Glutamatergic neuron (in vitro differentiated cells): ENCODE results near the gene TOX2. TPM values are rescaled to one million over a fixed set of nuclear protein-coding genes. Genes with fewer than 3 reads are reported as not detected.

Source experiments
- DNase-seq: peaks from one replicate; pipeline ENCODE4 v3.0.0; 2022
- H3K27ac Mint-ChIP-seq: one replicate; pipeline ENCODE4 v1.8.0; 2020; ENCODE audit warnings: mild to moderate bottlenecking, mixed read lengths, inconsistent platforms; ENCODE audit not compliant: unreplicated experiment
- H3K27me3 Mint-ChIP-seq: one replicate; pipeline ENCODE4 v1.8.0; 2020; ENCODE audit warnings: mild to moderate bottlenecking, moderate library complexity, mixed read lengths, inconsistent platforms; ENCODE audit not compliant: unreplicated experiment
- H3K36me3 Mint-ChIP-seq: one replicate; pipeline ENCODE4 v1.8.0; 2020; ENCODE audit warnings: mild to moderate bottlenecking, mixed read lengths, inconsistent platforms; ENCODE audit not compliant: unreplicated experiment
- H3K4me1 Mint-ChIP-seq: one replicate; pipeline ENCODE4 v1.8.0; 2020; ENCODE audit warnings: mild to moderate bottlenecking, low read depth, mixed read lengths, inconsistent platforms; ENCODE audit not compliant: unreplicated experiment
- H3K4me3 Mint-ChIP-seq: one replicate; pipeline ENCODE4 v1.8.0; 2020; ENCODE audit warnings: mild to moderate bottlenecking, mixed read lengths, inconsistent platforms; ENCODE audit not compliant: unreplicated experiment
- H3K9me3 Mint-ChIP-seq: one replicate; pipeline ENCODE4 v1.8.0; 2020; ENCODE audit warnings: mild to moderate bottlenecking, moderate library complexity, mixed read lengths, inconsistent platforms; ENCODE audit not compliant: unreplicated experiment
- total RNA-seq: library from RNA; stranded (reverse); fragmentation: NEBNext Ultra II Directional; extraction: Animal tissue kit (Norgen Biotek cat#: 25700); gene quantifications from one replicate; pipeline ENCODE4 v1.2.1, GENCODE V29; 2021; ENCODE audit not compliant: unreplicated experiment
- TF ChIP-seq, protein P1 (sequence below): fragments of 200-600 bp; sonication (generic); IDR thresholded peaks from one replicate; pipeline ENCODE4 v1.5.0; 2021; ENCODE audit not compliant: partially characterized antibody, unreplicated experiment

The TOX2 gene
- total RNA-seq, 1 donor from 2014 or later = 11.0 TPM

DNA sequence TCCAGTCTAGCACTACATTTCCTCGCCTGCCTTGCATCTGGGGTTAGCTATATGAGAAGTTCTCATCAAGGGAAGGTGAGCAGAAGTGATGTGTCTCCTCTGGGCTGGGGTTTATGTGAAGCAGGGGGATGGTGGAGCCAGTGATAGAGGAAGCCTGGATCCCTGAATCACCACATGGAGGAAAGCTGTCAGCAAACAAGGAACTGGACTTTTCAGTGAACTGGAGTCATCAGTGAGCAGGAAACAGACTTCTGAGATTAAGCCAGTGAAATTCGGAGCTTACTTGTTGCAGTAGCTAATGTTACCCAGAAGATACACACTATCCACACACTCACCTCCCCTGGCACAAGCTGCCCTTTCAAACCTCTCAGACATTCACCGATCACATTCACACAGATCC is 13.4 kb upstream of the TOX2 start:
- Mint-ChIP-seq H3K9me3 (no peaks in the 10 kb centered on the region), H3K27me3 (peaks cover 3% of the 10 kb centered on the region), H3K4me3 (no peak overlapping the region), H3K27ac (no peak overlapping the region), H3K36me3 (peaks cover 5% of the 10 kb centered on the region), H3K4me1 (peaks cover 7% of the 10 kb centered on the region)
- no peak for DNase-seq
- TF ChIP-seq, protein P1, sequence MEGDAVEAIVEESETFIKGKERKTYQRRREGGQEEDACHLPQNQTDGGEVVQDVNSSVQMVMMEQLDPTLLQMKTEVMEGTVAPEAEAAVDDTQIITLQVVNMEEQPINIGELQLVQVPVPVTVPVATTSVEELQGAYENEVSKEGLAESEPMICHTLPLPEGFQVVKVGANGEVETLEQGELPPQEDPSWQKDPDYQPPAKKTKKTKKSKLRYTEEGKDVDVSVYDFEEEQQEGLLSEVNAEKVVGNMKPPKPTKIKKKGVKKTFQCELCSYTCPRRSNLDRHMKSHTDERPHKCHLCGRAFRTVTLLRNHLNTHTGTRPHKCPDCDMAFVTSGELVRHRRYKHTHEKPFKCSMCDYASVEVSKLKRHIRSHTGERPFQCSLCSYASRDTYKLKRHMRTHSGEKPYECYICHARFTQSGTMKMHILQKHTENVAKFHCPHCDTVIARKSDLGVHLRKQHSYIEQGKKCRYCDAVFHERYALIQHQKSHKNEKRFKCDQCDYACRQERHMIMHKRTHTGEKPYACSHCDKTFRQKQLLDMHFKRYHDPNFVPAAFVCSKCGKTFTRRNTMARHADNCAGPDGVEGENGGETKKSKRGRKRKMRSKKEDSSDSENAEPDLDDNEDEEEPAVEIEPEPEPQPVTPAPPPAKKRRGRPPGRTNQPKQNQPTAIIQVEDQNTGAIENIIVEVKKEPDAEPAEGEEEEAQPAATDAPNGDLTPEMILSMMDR = no peak

GRCh38 chr20:43903953-43904826 is 10.5 kb upstream of the TOX2 start:
- H3K27me3 Mint-ChIP-seq = peaks cover 3% of the 10 kb centered on the region
- peaks cover 10% of the 10 kb centered on the region for H3K36me3 Mint-ChIP-seq
- no peak overlapping the region for H3K27ac Mint-ChIP-seq
- no peak overlapping the region for H3K4me3 Mint-ChIP-seq
- DNase-seq = no peak
- peaks cover 7% of the 10 kb centered on the region for H3K4me1 Mint-ChIP-seq
- TF ChIP-seq, protein P1 = no peak
- peaks cover 3% of the 10 kb centered on the region for H3K9me3 Mint-ChIP-seq

DNA sequence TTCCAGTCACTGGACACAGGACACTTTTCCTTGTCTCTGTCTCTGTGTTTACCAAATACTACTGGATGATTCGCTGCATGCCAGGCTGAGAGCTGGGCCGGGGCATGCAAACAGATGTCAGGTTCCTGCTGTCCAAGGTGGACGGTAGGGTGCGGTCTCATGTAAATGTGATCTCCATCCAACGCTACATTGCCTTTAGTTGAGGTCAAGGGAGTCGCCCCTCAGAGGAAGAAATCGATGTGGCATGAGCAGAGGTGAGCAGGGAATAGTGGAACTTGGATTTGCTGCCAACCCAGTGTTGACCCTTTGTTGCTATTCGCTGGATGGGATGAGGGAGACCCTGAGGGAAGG is 9.8 kb upstream of the TOX2 start:
- no peak overlapping the region for H3K27ac Mint-ChIP-seq

GRCh38 chr20:43906505-43907034 is 8.1 kb upstream of the TOX2 start:
- TF ChIP-seq, protein P1 = no peak
- Mint-ChIP-seq H3K4me3 (no peak overlapping the region), H3K9me3 (peaks cover 4% of the 10 kb centered on the region), H3K36me3 (peaks cover 11% of the 10 kb centered on the region), H3K27me3 (peaks cover 3% of the 10 kb centered on the region), H3K27ac (no peak overlapping the region), H3K4me1 (no peaks in the 10 kb centered on the region)
- no peak for DNase-seq

More for the DNA sequence above, 9.8 kb upstream of the TOX2 start:
- no peak overlapping the region for H3K4me3 Mint-ChIP-seq
- H3K4me1 Mint-ChIP-seq = peaks cover 7% of the 10 kb centered on the region
- TF ChIP-seq, protein P1 = no peak
- H3K27me3 Mint-ChIP-seq = peaks cover 3% of the 10 kb centered on the region
- peaks cover 4% of the 10 kb centered on the region for H3K9me3 Mint-ChIP-seq
- no peak for DNase-seq
- H3K36me3 Mint-ChIP-seq = peaks cover 11% of the 10 kb centered on the region

DNA sequence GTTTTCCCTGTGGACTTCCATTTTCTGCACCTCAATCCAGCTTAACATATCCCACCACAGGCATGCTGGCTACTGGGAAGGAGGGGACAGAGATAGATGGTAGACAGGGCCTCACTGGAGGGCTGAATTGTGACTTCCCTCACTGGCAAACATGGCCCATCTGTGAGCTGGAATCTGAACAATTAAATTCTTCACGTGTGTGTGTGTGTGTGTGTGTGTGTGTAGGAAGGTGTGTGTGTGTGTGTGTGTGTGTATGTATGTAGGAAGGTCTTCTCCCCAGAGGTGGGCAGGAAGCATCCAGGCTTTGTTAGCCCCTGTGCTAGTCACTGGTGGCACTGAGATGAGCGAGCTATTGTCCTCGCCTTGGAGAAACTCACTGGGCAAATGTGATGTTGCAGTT is 5.4 kb upstream of the TOX2 start:
- peaks cover 12% of the 10 kb centered on the region for H3K9me3 Mint-ChIP-seq
- no peaks in the 10 kb centered on the region for H3K4me1 Mint-ChIP-seq
- H3K4me3 Mint-ChIP-seq = no peak overlapping the region
- peaks cover 11% of the 10 kb centered on the region for H3K36me3 Mint-ChIP-seq
- peaks cover 11% of the 10 kb centered on the region for H3K27me3 Mint-ChIP-seq
- no peak for DNase-seq
- TF ChIP-seq, protein P1 = no peak
- H3K27ac Mint-ChIP-seq = no peak overlapping the region
